ENCODE measurements around the gene KCNQ1OT1.
A peak's percentile ranks its signal among the peaks of the same experiment; 100 is the strongest.

Gene KCNQ1OT1

DNA sequence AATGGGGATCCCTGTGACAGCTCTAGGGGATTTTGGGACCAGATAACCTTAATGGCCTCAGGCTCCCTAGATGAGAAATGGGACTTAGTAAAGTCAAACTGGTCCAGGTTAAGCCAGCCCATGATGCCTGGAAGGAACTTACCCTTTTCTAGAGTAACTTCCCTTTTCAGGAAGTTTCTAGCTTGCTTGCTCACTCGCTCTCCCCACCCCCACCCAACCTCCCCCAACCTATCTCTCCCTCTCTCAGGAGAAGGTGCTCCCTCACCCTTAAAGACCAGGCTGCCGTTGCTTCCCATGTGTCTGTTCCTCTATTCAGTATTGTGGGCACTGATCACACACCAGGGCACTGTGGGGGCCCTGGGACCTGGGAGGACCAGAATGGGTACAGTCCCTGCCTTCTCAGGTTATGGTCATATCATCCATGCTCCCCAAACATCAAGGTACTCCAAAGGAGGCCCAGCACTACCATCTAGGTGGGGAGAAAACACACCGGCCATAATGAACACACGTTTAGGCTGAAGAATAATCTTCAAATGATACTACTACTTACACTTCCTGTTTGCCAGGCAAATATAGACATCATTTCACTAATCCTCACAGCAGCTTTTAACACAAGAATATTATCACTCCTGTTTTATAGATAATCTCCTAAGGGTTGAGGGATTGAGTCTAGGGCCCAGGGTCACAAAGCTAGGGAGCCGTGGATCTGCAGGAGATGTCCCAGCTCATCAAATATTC lies 18.2 kb downstream of the KCNQ1OT1 start:
- 0 out of 2 replicates have a peak, but pooled peaks cover 2% of the 10 kb centered on the region for H3F3A ChIP-seq (ENCODE audit: low read depth)
- H3K9me3 ChIP-seq (ENCODE audit: insufficient read depth, low read depth, low read length): no peaks in the 10 kb centered on the region
- no peak overlapping the region for H3K4me3 ChIP-seq (ENCODE audit: low read length, poor library complexity, severe bottlenecking)
- peak overlapping the region; percentile 37; the same call in 1 of the 2 replicates for H2AFZ ChIP-seq (ENCODE audit: low read length)
- peaks cover 49% of the 10 kb centered on the region for H3K4me1 ChIP-seq (ENCODE audit: insufficient read depth, low read length, poor library complexity, severe bottlenecking)
- H3K9ac ChIP-seq (ENCODE audit: low read depth, low read length, poor library complexity, severe bottlenecking): peak overlapping the region; percentile 15
- H3K9me2 ChIP-seq (replicated peaks; ENCODE audit: low read depth, low read length): no peaks in the 10 kb centered on the region
- TF ChIP-seq, protein P1, sequence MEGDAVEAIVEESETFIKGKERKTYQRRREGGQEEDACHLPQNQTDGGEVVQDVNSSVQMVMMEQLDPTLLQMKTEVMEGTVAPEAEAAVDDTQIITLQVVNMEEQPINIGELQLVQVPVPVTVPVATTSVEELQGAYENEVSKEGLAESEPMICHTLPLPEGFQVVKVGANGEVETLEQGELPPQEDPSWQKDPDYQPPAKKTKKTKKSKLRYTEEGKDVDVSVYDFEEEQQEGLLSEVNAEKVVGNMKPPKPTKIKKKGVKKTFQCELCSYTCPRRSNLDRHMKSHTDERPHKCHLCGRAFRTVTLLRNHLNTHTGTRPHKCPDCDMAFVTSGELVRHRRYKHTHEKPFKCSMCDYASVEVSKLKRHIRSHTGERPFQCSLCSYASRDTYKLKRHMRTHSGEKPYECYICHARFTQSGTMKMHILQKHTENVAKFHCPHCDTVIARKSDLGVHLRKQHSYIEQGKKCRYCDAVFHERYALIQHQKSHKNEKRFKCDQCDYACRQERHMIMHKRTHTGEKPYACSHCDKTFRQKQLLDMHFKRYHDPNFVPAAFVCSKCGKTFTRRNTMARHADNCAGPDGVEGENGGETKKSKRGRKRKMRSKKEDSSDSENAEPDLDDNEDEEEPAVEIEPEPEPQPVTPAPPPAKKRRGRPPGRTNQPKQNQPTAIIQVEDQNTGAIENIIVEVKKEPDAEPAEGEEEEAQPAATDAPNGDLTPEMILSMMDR (conservative IDR thresholded peaks at IDR 0.05; ENCODE audit: low read length): no peak
- TF ChIP-seq EZH2phosphoT487 (IDR thresholded peaks at IDR 0.05; ENCODE audit: borderline replicate concordance): no peak
- H3K36me3 ChIP-seq (ENCODE audit: insufficient read depth, low read length): peaks cover 6% of the 10 kb centered on the region; the same call in 1 of the 2 replicates
- H3K27me3 ChIP-seq (ENCODE audit: insufficient read depth, low read length, poor library complexity, severe bottlenecking): no peaks in the 10 kb centered on the region
- peaks cover 97% of the 10 kb centered on the region; the same call in 1 of the 2 replicates for H3K79me2 ChIP-seq (ENCODE audit: insufficient read depth, low read length)
- H3K4me2 ChIP-seq (ENCODE audit: low read depth, low read length, poor library complexity, severe bottlenecking): peak overlapping the region; percentile 39
- H4K20me1 ChIP-seq (ENCODE audit: insufficient read depth, low read length, poor library complexity, severe bottlenecking): peaks cover 34% of the 10 kb centered on the region

DNA sequence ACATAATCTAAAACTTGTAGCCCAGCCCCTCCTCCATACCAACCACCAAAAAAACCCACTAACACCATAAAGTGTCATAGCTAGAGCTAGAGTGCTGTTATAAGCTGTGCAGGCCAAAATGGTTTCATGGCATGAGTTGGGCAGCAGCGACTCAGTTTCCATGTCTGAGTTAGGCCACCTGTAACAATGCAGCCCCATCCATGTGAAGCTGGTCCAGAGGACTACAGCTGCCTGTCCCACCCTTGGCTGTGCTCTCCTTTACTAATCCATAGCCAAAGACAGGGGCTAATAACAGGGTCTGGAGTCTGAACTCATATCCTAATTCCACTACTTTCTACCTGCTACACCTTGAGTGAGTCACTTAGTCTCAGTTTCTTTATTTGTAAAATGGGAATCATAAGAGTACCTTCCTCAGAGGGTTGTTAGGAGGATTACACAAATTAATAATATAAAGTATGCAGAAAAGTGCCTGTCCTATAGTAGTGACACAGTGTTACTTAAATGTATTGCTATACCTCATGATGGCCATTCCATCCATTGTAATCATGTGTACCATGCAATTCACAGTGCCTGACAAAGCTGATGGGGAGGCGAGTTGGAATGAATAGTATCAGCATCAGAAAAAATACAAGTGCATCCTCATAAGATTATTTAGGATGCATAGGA lies 20.6 kb downstream of the KCNQ1OT1 start:
- TF ChIP-seq, protein P1 (conservative IDR thresholded peaks at IDR 0.05; ENCODE audit: low read length): no peak
- no peak for TF ChIP-seq EZH2phosphoT487 (IDR thresholded peaks at IDR 0.05; ENCODE audit: borderline replicate concordance)
- Histone ChIP-seq H3K79me2 (ENCODE audit: insufficient read depth, low read length) (peaks cover 96% of the 10 kb centered on the region; the same call in 1 of the 2 replicates), H3K9me3 (ENCODE audit: insufficient read depth, low read depth, low read length) (no peaks in the 10 kb centered on the region), H3K9ac (ENCODE audit: low read depth, low read length, poor library complexity, severe bottlenecking) (no peak overlapping the region), H3F3A (ENCODE audit: low read depth) (0 out of 2 replicates have a peak, but pooled peaks cover 2% of the 10 kb centered on the region), H3K9me2 (replicated peaks; ENCODE audit: low read depth, low read length) (no peaks in the 10 kb centered on the region), H4K20me1 (ENCODE audit: insufficient read depth, low read length, poor library complexity, severe bottlenecking) (peaks cover 38% of the 10 kb centered on the region), H3K27me3 (ENCODE audit: insufficient read depth, low read length, poor library complexity, severe bottlenecking) (no peaks in the 10 kb centered on the region), H2AFZ (ENCODE audit: low read length) (no peak overlapping the region), H3K36me3 (ENCODE audit: insufficient read depth, low read length) (peaks cover 10% of the 10 kb centered on the region; the same call in 1 of the 2 replicates), H3K4me3 (ENCODE audit: low read length, poor library complexity, severe bottlenecking) (no peak overlapping the region), H3K4me1 (ENCODE audit: insufficient read depth, low read length, poor library complexity, severe bottlenecking) (peaks cover 53% of the 10 kb centered on the region), H3K4me2 (ENCODE audit: low read depth, low read length, poor library complexity, severe bottlenecking) (no peak overlapping the region)

DNA sequence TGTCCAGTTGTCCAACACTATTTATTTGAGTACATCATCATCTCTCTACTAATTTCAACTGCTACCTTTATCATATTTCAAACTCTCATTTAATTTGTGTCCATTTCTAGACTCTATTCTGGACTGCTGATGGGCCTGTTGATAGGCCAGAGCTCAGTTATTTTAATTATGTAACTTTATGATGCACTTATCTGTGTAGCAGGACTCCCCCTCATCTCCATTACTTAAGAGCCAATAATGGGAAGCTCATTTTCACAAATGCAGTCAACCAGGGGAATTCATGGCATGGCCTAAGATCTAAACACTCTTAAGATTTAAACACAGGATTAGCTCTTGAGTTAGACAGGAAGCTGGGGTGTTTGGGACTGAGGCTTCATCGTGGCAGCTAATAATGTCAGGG lies 21.4 kb downstream of the KCNQ1OT1 start:
- Histone ChIP-seq H3K9ac (ENCODE audit: low read depth, low read length, poor library complexity, severe bottlenecking) (no peak overlapping the region), H3K36me3 (ENCODE audit: insufficient read depth, low read length) (peaks cover 10% of the 10 kb centered on the region; the same call in 1 of the 2 replicates), H3K9me3 (ENCODE audit: insufficient read depth, low read depth, low read length) (no peaks in the 10 kb centered on the region), H3K4me3 (ENCODE audit: low read length, poor library complexity, severe bottlenecking) (no peak overlapping the region), H2AFZ (ENCODE audit: low read length) (no peak overlapping the region), H4K20me1 (ENCODE audit: insufficient read depth, low read length, poor library complexity, severe bottlenecking) (peaks cover 41% of the 10 kb centered on the region), H3K4me1 (ENCODE audit: insufficient read depth, low read length, poor library complexity, severe bottlenecking) (peaks cover 54% of the 10 kb centered on the region), H3K9me2 (replicated peaks; ENCODE audit: low read depth, low read length) (no peaks in the 10 kb centered on the region), H3K4me2 (ENCODE audit: low read depth, low read length, poor library complexity, severe bottlenecking) (no peak overlapping the region), H3K27me3 (ENCODE audit: insufficient read depth, low read length, poor library complexity, severe bottlenecking) (no peaks in the 10 kb centered on the region), H3K79me2 (ENCODE audit: insufficient read depth, low read length) (peaks cover 96% of the 10 kb centered on the region; the same call in 1 of the 2 replicates), H3F3A (ENCODE audit: low read depth) (0 out of 2 replicates have a peak, but pooled peaks cover 2% of the 10 kb centered on the region)
- TF ChIP-seq, protein P1 (conservative IDR thresholded peaks at IDR 0.05; ENCODE audit: low read length): no peak
- TF ChIP-seq EZH2phosphoT487 (IDR thresholded peaks at IDR 0.05; ENCODE audit: borderline replicate concordance): no peak

All from Loucy (cell line).